22Rv1 (cell line): ENCODE data around the gene UBQLN4.

Experiments used
- ZFX ChIP-seq: fragments of 450-650 bp; IDR thresholded peaks from 2 replicates; pipeline ENCODE4 v1.6.1; 2017; ENCODE audit warnings: antibody characterized with exemption, borderline replicate concordance
- TF ChIP-seq, protein P1 (sequence below): fragments of 450-650 bp; IDR thresholded peaks from 2 replicates; pipeline ENCODE4 v1.5.1; 2017; ENCODE audit warnings: mild to moderate bottlenecking

- TF ChIP-seq, protein P1, sequence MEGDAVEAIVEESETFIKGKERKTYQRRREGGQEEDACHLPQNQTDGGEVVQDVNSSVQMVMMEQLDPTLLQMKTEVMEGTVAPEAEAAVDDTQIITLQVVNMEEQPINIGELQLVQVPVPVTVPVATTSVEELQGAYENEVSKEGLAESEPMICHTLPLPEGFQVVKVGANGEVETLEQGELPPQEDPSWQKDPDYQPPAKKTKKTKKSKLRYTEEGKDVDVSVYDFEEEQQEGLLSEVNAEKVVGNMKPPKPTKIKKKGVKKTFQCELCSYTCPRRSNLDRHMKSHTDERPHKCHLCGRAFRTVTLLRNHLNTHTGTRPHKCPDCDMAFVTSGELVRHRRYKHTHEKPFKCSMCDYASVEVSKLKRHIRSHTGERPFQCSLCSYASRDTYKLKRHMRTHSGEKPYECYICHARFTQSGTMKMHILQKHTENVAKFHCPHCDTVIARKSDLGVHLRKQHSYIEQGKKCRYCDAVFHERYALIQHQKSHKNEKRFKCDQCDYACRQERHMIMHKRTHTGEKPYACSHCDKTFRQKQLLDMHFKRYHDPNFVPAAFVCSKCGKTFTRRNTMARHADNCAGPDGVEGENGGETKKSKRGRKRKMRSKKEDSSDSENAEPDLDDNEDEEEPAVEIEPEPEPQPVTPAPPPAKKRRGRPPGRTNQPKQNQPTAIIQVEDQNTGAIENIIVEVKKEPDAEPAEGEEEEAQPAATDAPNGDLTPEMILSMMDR, result no peak
- no peak for TF ChIP-seq ZFX
Measured at GRCh38 chr1:156056326-156056849, 2.8 kb upstream of the UBQLN4 start.
